Measurements from ENCODE around the gene ACTR6.

GRCh38 chr12:100219328-100220109 is 18.9 kb downstream of the ACTR6 start:
- TF ChIP-seq ZNF274 (IDR thresholded peaks at IDR 0.05; ENCODE audit: low read depth, low read length) (no peak), YY1 (IDR thresholded peaks at IDR 0.05; ENCODE audit: insufficient read depth, insufficient read length) (no peak), SUZ12 (IDR thresholded peaks at IDR 0.05; ENCODE audit: extremely low read depth, insufficient read depth, insufficient read length) (no peak)

All from NT2/D1 (cell line).